HepG2 (cell line): Measurements from ENCODE around the gene GAPDH. TPM values are rescaled to one million over a fixed set of nuclear protein-coding genes. Genes with fewer than 3 reads are reported as not detected.

Experiments
- AGO2 ChIP-seq: fragments of 200-400 bp; formaldehyde crosslinking; optimal IDR thresholded peaks from 2 replicates; pipeline ENCODE3; 2017; ENCODE audit warnings: mild to moderate bottlenecking, low read depth, low read length, moderate library complexity
- FOSL1 ChIP-seq: sonication (generic); formaldehyde crosslinking; IDR thresholded peaks from 2 replicates; pipeline ENCODE4 v1.9.0; 2021; ENCODE audit warnings: missing genetic modification reagents, borderline replicate concordance
- ISL2 ChIP-seq: sonication (generic); formaldehyde crosslinking; IDR thresholded peaks from 2 replicates; pipeline ENCODE4 v1.5.0; 2020; ENCODE audit warnings: missing genetic modification reagents
- KLF6 ChIP-seq: IDR thresholded peaks from 2 replicates; pipeline ENCODE4 v1.8.0; 2016; ENCODE audit warnings: missing biosample characterization, missing genetic modification reagents
- NPAS2 ChIP-seq: sonication (generic); formaldehyde crosslinking; IDR thresholded peaks from 2 replicates; pipeline ENCODE4 v1.8.0; 2022; ENCODE audit warnings: mild to moderate bottlenecking, missing genetic modification reagents, borderline replicate concordance
- SP140L ChIP-seq: sonication (generic); formaldehyde crosslinking; IDR thresholded peaks from 2 replicates; pipeline ENCODE4 v1.4.0; 2020; ENCODE audit warnings: missing genetic modification reagents, borderline replicate concordance
- ZFP1 ChIP-seq: IDR thresholded peaks from 2 replicates; pipeline ENCODE4 v1.6.1; 2016
- ZNF557 ChIP-seq: sonication (generic); formaldehyde crosslinking; IDR thresholded peaks from 2 replicates; pipeline ENCODE4 v1.4.0; 2020; ENCODE audit warnings: missing genetic modification reagents
- ZNF562 ChIP-seq: sonication (generic); formaldehyde crosslinking; IDR thresholded peaks from 2 replicates; pipeline ENCODE4 v1.8.0; 2022; ENCODE audit warnings: missing genetic modification reagents, borderline replicate concordance
- ZNF605 ChIP-seq: sonication (generic); formaldehyde crosslinking; IDR thresholded peaks from 2 replicates; pipeline ENCODE4 v1.8.0; 2022; ENCODE audit warnings: mild to moderate bottlenecking, missing genetic modification reagents
- ZSCAN29 ChIP-seq: sonication (generic); formaldehyde crosslinking; conservative IDR thresholded peaks from 2 replicates; pipeline ENCODE4 v1.4.0; 2020; ENCODE audit warnings: mild to moderate bottlenecking, missing genetic modification reagents
- polyA plus RNA-seq, 8 experiments: library from polyadenylated mRNA; depleted of rRNA in 3 of 8; stranded (reverse) in 7 of 8; unstranded in 1 of 8; fragments of >200 nt; fragmentation: Illumina TruSeq in 4 of 8; extraction: Trizol in 4 of 8; gene quantifications; 2 replicates each; pipeline versions ENCODE4 v1.2.1 to v1.2.3, GENCODE V29; 2011 to 2016; ENCODE audit warnings: low read depth in 4 of 8, missing spikeins in 1 of 8, mixed read lengths in 1 of 8; ENCODE audit not compliant: insufficient read depth in 1 of 8
- total RNA-seq, 5 experiments: library from RNA; depleted of rRNA; stranded (reverse); fragments of >200 nt; fragmentation: Illumina TruSeq; extraction: Trizol; gene quantifications; 2 replicates each; pipeline ENCODE4 v1.2.3, GENCODE V29; 2016; ENCODE audit warnings: low read depth in 1 of 5
- TF ChIP-seq, protein P1 (sequence below), 2 experiments: sonication (generic) in 1 of 2; formaldehyde crosslinking in 1 of 2; IDR thresholded peaks; 2 replicates each; pipeline versions ENCODE4 v1.4.0 to v1.6.1; 2018 to 2020; ENCODE audit warnings: missing genetic modification reagents in 2 of 2, borderline replicate concordance in 1 of 2, low read depth in 1 of 2, mild to moderate bottlenecking in 1 of 2, missing biosample characterization in 1 of 2
- TF ChIP-seq, protein P2 (sequence below): sonication (generic); formaldehyde crosslinking; IDR thresholded peaks from 2 replicates; pipeline ENCODE4 v1.4.0; 2020; ENCODE audit warnings: missing genetic modification reagents
- TF ChIP-seq, protein P3 (sequence below): sonication (generic); formaldehyde crosslinking; IDR thresholded peaks from 2 replicates; pipeline ENCODE4 v1.8.0; 2022; ENCODE audit warnings: missing genetic modification reagents, low read depth, mild to moderate bottlenecking, borderline replicate concordance
- TF ChIP-seq, protein P4 (sequence below): sonication (generic); formaldehyde crosslinking; IDR thresholded peaks from 2 replicates; pipeline ENCODE4 v1.5.0; 2020; ENCODE audit warnings: mild to moderate bottlenecking, missing genetic modification reagents, borderline replicate concordance
- TF ChIP-seq, protein P5 (sequence below): fragments of 450-650 bp; IDR thresholded peaks from 2 replicates; pipeline ENCODE4 v1.6.1; 2017
- TF ChIP-seq, protein P6 (sequence below): IDR thresholded peaks from 2 replicates; pipeline ENCODE4 v1.4.0; 2020; ENCODE audit warnings: mild to moderate bottlenecking, missing genetic modification reagents

The GAPDH gene
- total and polyA plus RNA-seq, 2 of the 13 experiments (the other 11 are each of a cell fraction or from before 2014, with no cell fraction given) = 3,038 to 12,722 TPM

DNA sequence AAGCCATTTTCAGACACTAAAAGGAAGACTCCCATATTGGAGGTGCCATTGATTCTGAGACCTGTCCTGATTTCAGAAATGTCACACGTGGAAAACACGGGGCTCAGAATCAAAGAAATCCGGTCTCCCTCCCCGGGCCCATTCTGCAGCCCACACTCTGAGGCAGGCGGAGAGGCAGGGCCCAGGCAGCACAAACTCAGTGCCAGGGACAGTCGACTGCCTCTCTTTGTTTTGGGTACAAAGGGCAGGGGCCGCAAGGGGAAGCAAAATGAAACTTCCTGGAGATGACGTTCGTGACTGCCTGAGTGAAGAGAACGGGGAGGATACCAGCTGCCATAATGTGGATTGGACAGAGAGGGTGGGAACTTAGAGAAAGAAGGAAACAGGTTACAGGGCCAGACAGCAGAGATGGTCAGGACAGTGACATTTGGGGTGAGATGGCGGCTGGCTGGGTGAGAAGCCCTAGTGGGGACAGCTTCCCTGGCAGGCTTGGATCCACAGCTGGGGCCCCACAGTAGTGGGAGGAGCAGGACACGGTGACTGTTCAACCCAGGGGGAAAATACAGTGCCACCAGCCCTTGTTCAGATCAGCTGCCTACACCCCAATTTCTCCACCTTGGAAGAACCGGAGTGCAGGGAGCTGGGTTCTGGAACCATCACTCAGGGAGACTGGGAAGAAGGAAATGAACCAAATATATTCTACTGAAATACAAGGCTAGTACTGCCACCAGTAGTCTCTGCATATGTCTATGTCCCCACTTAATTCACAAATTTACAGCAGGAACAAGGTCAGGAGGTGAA is 8.1 kb downstream of the GAPDH start (continued):
- TF ChIP-seq, protein P1, sequence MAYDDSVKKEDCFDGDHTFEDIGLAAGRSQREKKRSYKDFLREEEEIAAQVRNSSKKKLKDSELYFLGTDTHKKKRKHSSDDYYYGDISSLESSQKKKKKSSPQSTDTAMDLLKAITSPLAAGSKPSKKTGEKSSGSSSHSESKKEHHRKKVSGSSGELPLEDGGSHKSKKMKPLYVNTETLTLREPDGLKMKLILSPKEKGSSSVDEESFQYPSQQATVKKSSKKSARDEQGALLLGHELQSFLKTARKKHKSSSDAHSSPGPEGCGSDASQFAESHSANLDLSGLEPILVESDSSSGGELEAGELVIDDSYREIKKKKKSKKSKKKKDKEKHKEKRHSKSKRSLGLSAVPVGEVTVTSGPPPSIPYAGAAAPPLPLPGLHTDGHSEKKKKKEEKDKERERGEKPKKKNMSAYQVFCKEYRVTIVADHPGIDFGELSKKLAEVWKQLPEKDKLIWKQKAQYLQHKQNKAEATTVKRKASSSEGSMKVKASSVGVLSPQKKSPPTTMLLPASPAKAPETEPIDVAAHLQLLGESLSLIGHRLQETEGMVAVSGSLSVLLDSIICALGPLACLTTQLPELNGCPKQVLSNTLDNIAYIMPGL (CRISPR knock-in tag; IDR thresholded peaks at IDR 0.05; ENCODE audit: borderline replicate concordance in 1 of 2, low read depth in 1 of 2) = peak; percentile 28 to 29; a peak in 2 of 4 replicates
- TF ChIP-seq, protein P2, sequence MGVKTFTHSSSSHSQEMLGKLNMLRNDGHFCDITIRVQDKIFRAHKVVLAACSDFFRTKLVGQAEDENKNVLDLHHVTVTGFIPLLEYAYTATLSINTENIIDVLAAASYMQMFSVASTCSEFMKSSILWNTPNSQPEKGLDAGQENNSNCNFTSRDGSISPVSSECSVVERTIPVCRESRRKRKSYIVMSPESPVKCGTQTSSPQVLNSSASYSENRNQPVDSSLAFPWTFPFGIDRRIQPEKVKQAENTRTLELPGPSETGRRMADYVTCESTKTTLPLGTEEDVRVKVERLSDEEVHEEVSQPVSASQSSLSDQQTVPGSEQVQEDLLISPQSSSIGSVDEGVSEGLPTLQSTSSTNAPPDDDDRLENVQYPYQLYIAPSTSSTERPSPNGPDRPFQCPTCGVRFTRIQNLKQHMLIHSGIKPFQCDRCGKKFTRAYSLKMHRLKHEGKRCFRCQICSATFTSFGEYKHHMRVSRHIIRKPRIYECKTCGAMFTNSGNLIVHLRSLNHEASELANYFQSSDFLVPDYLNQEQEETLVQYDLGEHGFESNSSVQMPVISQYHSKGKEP (CRISPR knock-in tag) = no peak
- peak; percentile 50 for TF ChIP-seq ISL2 (CRISPR knock-in tag)
- 0 out of 2 replicates have a peak, but pooled peaks have one; percentile 46 for TF ChIP-seq ZNF605
- peak; percentile 66; the same call in 1 of the 2 replicates for TF ChIP-seq KLF6 (CRISPR knock-in tag)
- 0 out of 2 replicates have a peak, but pooled peaks have one; percentile 34 for TF ChIP-seq ZSCAN29 (CRISPR knock-in tag)
- 0 out of 2 replicates have a peak, but pooled peaks have one; percentile 39 for TF ChIP-seq ZFP1 (CRISPR knock-in tag)
- no peak for TF ChIP-seq ZNF557 (CRISPR knock-in tag)
- no peak for TF ChIP-seq SP140L (CRISPR knock-in tag)
- TF ChIP-seq, protein P3, sequence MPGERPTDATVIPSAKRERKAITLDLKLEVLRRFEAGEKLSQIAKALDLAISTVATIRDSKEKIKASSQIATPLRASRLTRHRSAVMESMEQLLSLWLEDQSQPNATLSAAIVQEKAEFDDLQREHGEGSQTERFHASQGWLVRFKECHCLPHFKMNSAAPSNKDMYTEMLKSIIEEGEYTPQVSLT (CRISPR knock-in tag) = no peak
- TF ChIP-seq, protein P4, sequence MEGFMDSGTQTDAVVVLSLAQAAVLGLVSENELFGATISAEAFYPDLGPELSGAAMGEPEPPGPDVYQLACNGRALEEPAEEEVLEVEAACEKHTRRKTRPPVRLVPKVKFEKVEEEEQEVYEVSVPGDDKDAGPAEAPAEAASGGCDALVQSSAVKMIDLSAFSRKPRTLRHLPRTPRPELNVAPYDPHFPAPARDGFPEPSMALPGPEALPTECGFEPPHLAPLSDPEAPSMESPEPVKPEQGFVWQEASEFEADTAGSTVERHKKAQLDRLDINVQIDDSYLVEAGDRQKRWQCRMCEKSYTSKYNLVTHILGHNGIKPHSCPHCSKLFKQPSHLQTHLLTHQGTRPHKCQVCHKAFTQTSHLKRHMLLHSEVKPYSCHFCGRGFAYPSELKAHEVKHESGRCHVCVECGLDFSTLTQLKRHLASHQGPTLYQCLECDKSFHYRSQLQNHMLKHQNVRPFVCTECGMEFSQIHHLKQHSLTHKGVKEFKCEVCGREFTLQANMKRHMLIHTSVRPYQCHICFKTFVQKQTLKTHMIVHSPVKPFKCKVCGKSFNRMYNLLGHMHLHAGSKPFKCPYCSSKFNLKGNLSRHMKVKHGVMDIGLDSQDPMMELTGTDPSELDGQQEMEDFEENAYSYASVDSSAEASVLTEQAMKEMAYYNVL (CRISPR knock-in tag) = peak; percentile 77; the same call in 1 of the 2 replicates
- TF ChIP-seq, protein P5, sequence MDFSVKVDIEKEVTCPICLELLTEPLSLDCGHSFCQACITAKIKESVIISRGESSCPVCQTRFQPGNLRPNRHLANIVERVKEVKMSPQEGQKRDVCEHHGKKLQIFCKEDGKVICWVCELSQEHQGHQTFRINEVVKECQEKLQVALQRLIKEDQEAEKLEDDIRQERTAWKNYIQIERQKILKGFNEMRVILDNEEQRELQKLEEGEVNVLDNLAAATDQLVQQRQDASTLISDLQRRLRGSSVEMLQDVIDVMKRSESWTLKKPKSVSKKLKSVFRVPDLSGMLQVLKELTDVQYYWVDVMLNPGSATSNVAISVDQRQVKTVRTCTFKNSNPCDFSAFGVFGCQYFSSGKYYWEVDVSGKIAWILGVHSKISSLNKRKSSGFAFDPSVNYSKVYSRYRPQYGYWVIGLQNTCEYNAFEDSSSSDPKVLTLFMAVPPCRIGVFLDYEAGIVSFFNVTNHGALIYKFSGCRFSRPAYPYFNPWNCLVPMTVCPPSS = no peak
- TF ChIP-seq AGO2 = no peak
- TF ChIP-seq, protein P6, sequence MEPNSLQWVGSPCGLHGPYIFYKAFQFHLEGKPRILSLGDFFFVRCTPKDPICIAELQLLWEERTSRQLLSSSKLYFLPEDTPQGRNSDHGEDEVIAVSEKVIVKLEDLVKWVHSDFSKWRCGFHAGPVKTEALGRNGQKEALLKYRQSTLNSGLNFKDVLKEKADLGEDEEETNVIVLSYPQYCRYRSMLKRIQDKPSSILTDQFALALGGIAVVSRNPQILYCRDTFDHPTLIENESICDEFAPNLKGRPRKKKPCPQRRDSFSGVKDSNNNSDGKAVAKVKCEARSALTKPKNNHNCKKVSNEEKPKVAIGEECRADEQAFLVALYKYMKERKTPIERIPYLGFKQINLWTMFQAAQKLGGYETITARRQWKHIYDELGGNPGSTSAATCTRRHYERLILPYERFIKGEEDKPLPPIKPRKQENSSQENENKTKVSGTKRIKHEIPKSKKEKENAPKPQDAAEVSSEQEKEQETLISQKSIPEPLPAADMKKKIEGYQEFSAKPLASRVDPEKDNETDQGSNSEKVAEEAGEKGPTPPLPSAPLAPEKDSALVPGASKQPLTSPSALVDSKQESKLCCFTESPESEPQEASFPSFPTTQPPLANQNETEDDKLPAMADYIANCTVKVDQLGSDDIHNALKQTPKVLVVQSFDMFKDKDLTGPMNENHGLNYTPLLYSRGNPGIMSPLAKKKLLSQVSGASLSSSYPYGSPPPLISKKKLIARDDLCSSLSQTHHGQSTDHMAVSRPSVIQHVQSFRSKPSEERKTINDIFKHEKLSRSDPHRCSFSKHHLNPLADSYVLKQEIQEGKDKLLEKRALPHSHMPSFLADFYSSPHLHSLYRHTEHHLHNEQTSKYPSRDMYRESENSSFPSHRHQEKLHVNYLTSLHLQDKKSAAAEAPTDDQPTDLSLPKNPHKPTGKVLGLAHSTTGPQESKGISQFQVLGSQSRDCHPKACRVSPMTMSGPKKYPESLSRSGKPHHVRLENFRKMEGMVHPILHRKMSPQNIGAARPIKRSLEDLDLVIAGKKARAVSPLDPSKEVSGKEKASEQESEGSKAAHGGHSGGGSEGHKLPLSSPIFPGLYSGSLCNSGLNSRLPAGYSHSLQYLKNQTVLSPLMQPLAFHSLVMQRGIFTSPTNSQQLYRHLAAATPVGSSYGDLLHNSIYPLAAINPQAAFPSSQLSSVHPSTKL = peak; percentile 68; the same call in 1 of the 2 replicates
- no peak for TF ChIP-seq ZNF562 (CRISPR knock-in tag)
- no peak for TF ChIP-seq NPAS2 (CRISPR knock-in tag)
- TF ChIP-seq FOSL1 (CRISPR knock-in tag) = no peak
